GM23248 (cell line): ENCODE data around the gene DOK5.

Experiments
- EZH2 ChIP-seq: fragments of 200-600 bp; sonication (generic); IDR thresholded peaks from 2 replicates; pipeline ENCODE4 v1.6.1; 2018; ENCODE audit warnings: antibody characterized with exemption, mild to moderate bottlenecking; ENCODE audit not compliant: insufficient read depth, poor library complexity, severe bottlenecking
- EZH2phosphoT487 ChIP-seq: fragments of 200-600 bp; sonication (generic); IDR thresholded peaks from 2 replicates; pipeline ENCODE4 v1.6.1; 2018; ENCODE audit warnings: antibody characterized with exemption, moderate library complexity, mild to moderate bottlenecking, low read depth; ENCODE audit not compliant: insufficient read depth

DNA sequence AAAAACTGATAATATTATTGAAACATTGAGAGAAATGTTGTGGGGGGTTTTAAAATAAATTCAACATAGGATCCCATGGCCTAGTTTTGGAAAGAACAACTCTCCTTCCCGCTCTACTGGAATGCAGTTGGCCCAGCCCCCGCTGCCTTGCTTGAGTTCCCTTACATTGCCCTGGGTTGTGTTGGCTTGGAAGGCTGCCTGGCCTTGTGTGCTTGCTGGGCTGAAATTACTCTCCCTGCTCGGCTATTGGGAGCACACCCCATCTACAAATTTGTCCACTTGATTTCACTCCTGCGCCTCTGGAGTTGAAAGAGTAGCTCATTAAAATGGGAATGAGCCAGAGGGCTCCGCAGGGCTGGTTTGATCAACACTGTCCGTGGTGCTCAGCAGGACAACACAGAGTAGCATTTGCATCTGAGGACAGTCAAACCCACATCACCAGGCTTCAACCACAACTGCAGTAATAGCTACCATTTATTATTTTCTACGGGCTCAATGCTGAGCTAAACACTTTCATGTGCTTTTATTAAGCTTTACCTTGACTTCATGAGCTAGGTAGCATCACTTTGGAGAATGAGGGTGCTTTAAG is 35.2 kb downstream of the DOK5 start:
- no peak for TF ChIP-seq EZH2
- TF ChIP-seq EZH2phosphoT487: no peak
